Calu3 (cell line): ENCODE measurements around the gene MX1. TPM values are rescaled to one million over a fixed set of nuclear protein-coding genes. Genes with fewer than 3 reads are reported as not detected.
A peak's percentile ranks its signal among the peaks of the same experiment; 100 is the strongest.
"Not testable (repeated sequence)": the region's sequence is repeated elsewhere in the genome, so short reads cannot be mapped to it uniquely, and the experiment has no call there.

ENCODE experiments used
- BruUV-seq: library from RNA; stranded (reverse); fragments of 400-500 nt; replicated peaks from 2 replicates; lab custom pipeline; 2021; lab: Mats Ljungman, UMichigan
- CTCF ChIA-PET: fragments of 300-600 bp; sonication (Branson Sonifier 250); formaldehyde crosslinking; loops from one replicate; lab custom pipeline; 2022; ENCODE audit warnings: antibody characterized with exemption; lab: Charles Lee
- DNase-seq: peaks from one replicate; pipeline ENCODE4 v3.0.0; 2022
- H3K27ac Mint-ChIP-seq: one replicate; pipeline ENCODE4 v1.8.0; 2022; ENCODE audit warnings: mixed read lengths; ENCODE audit not compliant: unreplicated experiment
- H3K27me3 Mint-ChIP-seq: one replicate; pipeline ENCODE4 v1.8.0; 2022; ENCODE audit warnings: mixed read lengths; ENCODE audit not compliant: unreplicated experiment
- H3K36me3 Mint-ChIP-seq: one replicate; pipeline ENCODE4 v1.8.0; 2022; ENCODE audit warnings: mild to moderate bottlenecking, moderate library complexity, mixed read lengths; ENCODE audit not compliant: insufficient read depth, unreplicated experiment
- H3K4me1 Mint-ChIP-seq: one replicate; pipeline ENCODE4 v1.8.0; 2022; ENCODE audit warnings: mild to moderate bottlenecking, low read depth, mixed read lengths; ENCODE audit not compliant: unreplicated experiment
- H3K4me3 Mint-ChIP-seq: one replicate; pipeline ENCODE4 v1.8.0; 2022; ENCODE audit warnings: mild to moderate bottlenecking, low read depth, moderate library complexity, mixed read lengths; ENCODE audit not compliant: unreplicated experiment
- H3K9me3 Mint-ChIP-seq: one replicate; pipeline ENCODE4 v1.8.0; 2022; ENCODE audit warnings: low read depth, mixed read lengths; ENCODE audit not compliant: unreplicated experiment
- CTCF ChIP-seq: fragments of 200-600 bp; IDR thresholded peaks from one replicate; pipeline ENCODE4 v1.8.0; 2022; ENCODE audit warnings: antibody characterized with exemption; ENCODE audit not compliant: unreplicated experiment
- intact Hi-C: fragments of 100-400 bp; cut with micrococcal nuclease; formaldehyde crosslinking; loops from one replicate; pipeline ENCODE4 v1.10.0; 2022; ENCODE audit not compliant: unreplicated experiment
- total RNA-seq: library from RNA; stranded (reverse); gene quantifications from 2 replicates; pipeline ENCODE4 v1.2.3, GENCODE V29; 2022

The MX1 gene
- total RNA-seq, 1 experiment from 2014 or later = 175 TPM

DNA sequence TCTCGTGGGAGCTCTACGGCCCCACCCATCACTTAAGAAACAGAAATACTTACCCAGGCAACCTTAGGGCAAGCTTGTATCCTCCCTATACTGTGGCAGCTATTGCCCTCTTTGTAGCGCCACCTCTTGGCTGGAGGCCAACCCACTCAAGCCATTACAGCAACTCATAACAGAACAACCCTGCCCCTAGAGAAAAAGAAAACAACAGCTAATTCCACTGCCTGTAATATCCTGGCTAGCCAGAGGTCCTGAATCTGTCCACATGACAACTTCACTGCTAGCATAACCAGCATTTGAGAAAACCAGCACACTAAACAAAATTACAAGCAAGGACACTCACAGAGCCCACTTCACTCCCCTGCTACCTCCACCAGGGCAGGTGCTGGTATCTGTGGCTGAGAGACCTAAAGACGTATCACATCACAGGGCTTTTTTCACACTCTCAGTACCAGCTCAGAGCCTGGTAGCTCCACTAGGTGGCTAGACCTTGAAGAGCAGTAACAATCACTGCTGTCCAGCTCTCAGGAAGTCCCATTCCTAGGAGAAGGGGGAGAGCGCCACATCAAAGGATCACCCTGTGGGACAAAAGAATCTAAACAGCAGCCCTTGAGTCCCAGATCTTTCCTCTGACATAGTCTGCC, 14.5 kb upstream of the MX1 start:
- Mint-ChIP-seq H3K36me3 (no peaks in the 10 kb centered on the region), H3K4me1 (no peaks in the 10 kb centered on the region), H3K27me3 (peaks cover 28% of the 10 kb centered on the region), H3K9me3 (no peaks in the 10 kb centered on the region), H3K4me3 (no peak overlapping the region), H3K27ac (no peak overlapping the region)
- CTCF ChIA-PET = interaction anchor here (3.0 kb wide), 1 partner anchor 128 kb away, joined by 10 read pairs; no protein-coding TSS in a partner anchor
- no TSS peak for BruUV-seq
- no peak for TF ChIP-seq CTCF
- intact Hi-C loops = no loop called here
- peak; percentile 24 for DNase-seq

- H3K4me3 Mint-ChIP-seq, H3K27ac Mint-ChIP-seq, DNase-seq, H3K9me3 Mint-ChIP-seq, BruUV-seq, intact Hi-C loops: not testable (repeated sequence)
- peaks cover 14% of the 10 kb centered on the region for H3K4me1 Mint-ChIP-seq
- peaks cover 13% of the 10 kb centered on the region for H3K27me3 Mint-ChIP-seq
- CTCF ChIA-PET = interaction anchor here (0.5 kb wide), 1 partner anchor 192 kb away, joined by 3 read pairs; no protein-coding TSS in a partner anchor
- H3K36me3 Mint-ChIP-seq = peaks cover 10% of the 10 kb centered on the region
Observed at GRCh38 chr21:41417505-41417904, 8.5 kb upstream of the MX1 start.

- Mint-ChIP-seq H3K4me3 (no peak overlapping the region), H3K27ac (no peak overlapping the region), H3K9me3 (no peaks in the 10 kb centered on the region), H3K36me3 (peaks cover 10% of the 10 kb centered on the region), H3K4me1 (peaks cover 14% of the 10 kb centered on the region), H3K27me3 (peaks cover 12% of the 10 kb centered on the region)
- no peak for TF ChIP-seq CTCF
- CTCF ChIA-PET = no interaction called here
- DNase-seq = no peak
- intact Hi-C loops = no loop called here
- TSS peak; percentile 28 for BruUV-seq
Observed at GRCh38 chr21:41418393-41418792, 7.6 kb upstream of the MX1 start.

DNA sequence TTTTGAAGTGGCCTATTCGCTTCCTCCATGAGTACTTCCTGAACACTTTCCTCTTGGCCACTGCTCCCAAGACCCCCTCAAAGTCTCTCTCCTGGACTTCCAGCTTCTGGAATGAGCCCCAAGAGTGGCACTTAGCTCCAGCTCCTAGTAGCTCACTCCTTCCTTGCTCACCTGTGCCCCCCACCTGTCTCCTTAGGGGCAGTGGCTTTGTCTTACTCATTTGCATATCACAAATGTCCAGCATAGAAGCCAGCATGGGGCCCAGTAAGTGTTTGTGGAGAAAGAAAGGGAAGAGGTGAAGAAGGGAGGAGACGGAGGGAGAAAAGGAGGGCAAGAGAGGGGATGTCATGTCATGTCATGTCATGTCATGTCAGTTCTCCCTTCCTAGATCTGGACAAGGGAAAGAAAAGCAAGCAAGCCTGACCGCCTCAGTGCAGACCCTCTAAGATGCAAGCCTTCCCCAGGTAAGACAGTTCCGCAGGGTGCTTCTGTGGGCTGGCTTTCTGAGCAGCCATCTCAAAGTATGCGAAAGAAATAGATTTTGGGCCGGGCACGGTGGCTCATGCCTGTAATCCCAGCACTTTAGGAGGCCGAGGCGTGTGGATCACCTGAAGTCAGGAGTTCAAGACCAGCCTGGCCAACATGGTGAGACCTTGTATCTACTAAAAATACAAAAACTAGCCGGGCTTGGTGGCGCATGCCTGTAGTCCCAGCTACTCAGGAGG, 6.9 kb upstream of the MX1 start:
- H3K4me1 Mint-ChIP-seq = peaks cover 14% of the 10 kb centered on the region
- peaks cover 5% of the 10 kb centered on the region for H3K27me3 Mint-ChIP-seq
- H3K4me3 Mint-ChIP-seq = no peak overlapping the region
- no peak for TF ChIP-seq CTCF
- CTCF ChIA-PET = interaction anchor here (0.6 kb wide), 1 partner anchor 351 kb away, joined by 3 read pairs; no protein-coding TSS in a partner anchor
- BruUV-seq = no TSS peak
- intact Hi-C loops = no loop called here
- DNase-seq = no peak
- H3K27ac Mint-ChIP-seq = no peak overlapping the region
- H3K9me3 Mint-ChIP-seq = no peaks in the 10 kb centered on the region
- H3K36me3 Mint-ChIP-seq = peaks cover 10% of the 10 kb centered on the region
